Endothelial cell of umbilical vein (primary cell): ENCODE data around the gene BACH2. TPM values are rescaled to one million over a fixed set of nuclear protein-coding genes. Genes with fewer than 3 reads are reported as not detected.

Experiments used
- BruUV-seq: library from RNA; stranded (reverse); fragments of 400-500 nt; replicated peaks from 2 replicates; lab custom pipeline; 2021; lab: Mats Ljungman, UMichigan
- CTCF ChIA-PET: fragments of 300-600, 350-600 bp; sonication (Branson Sonifier 250); formaldehyde crosslinking; loops from one replicate; lab custom pipeline; 2021; ENCODE audit warnings: antibody characterized with exemption, inconsistent platforms; lab: Charles Lee
- POLR2A ChIA-PET: fragments of 300-600, 350-600 bp; sonication (Branson Sonifier 250); formaldehyde crosslinking; loops from one replicate; lab custom pipeline; 2021; ENCODE audit warnings: antibody characterized with exemption, inconsistent platforms; lab: Charles Lee
- DNase-seq: peaks from one replicate; pipeline ENCODE4 v3.0.0-alpha.2; 2011; ENCODE audit warnings: low read depth, low spot score
- FAIRE-seq: peaks from 2 replicates; lab custom pipeline; 2011; peaks lifted over from hg19 to GRCh38; lab: Jason Lieb, UNC
- H2AFZ ChIP-seq: 2 replicates; pipeline ENCODE4 v1.6.0; 2012; ENCODE audit warnings: low read depth, low read length, control low read depth, inconsistent platforms
- H3K27ac ChIP-seq: 2 replicates; pipeline ENCODE4 v1.5.1; 2011; ENCODE audit warnings: low read depth, mild to moderate bottlenecking, control low read depth, low read length, moderate library complexity; ENCODE audit not compliant: insufficient read depth
- H3K27me3 ChIP-seq, 2 experiments: 2 replicates each; pipeline versions ENCODE4 v1.6.0 to v1.6.1; 2011; ENCODE audit warnings: low read length in 2 of 2, mixed read lengths in 1 of 2; ENCODE audit not compliant: control insufficient read depth in 2 of 2, insufficient read depth in 2 of 2
- H3K36me3 ChIP-seq, 2 experiments: 2 replicates in 1 of 2; 3 replicates in 1 of 2; pipeline ENCODE4 v1.5.1; 2011; ENCODE audit warnings: low read length in 2 of 2, mild to moderate bottlenecking in 1 of 2, moderate library complexity in 1 of 2; ENCODE audit not compliant: control insufficient read depth in 2 of 2, insufficient read depth in 2 of 2; ENCODE audit errors: extremely low read depth in 1 of 2
- H3K4me1 ChIP-seq: 3 replicates; pipeline ENCODE4 v1.5.1; 2011; ENCODE audit warnings: mild to moderate bottlenecking, low read length; ENCODE audit not compliant: control insufficient read depth, insufficient read depth; ENCODE audit errors: extremely low read depth
- H3K4me2 ChIP-seq: 2 replicates; pipeline ENCODE4 v1.6.1; 2011; ENCODE audit warnings: low read length, control low read depth, mixed read lengths; ENCODE audit not compliant: insufficient read depth
- H3K4me3 ChIP-seq, 3 experiments: fragments of 200-600 bp in 1 of 3; sonication (generic), shearing (Covaris generic) in 1 of 3; replicated peaks in 1 of 3; 2 replicates each; pipeline ENCODE4 v1.5.1; 2011 to 2016; ENCODE audit warnings: control low read depth in 3 of 3, low read length in 3 of 3, mild to moderate bottlenecking in 2 of 3, inconsistent platforms in 1 of 3, low read depth in 1 of 3, moderate library complexity in 1 of 3; ENCODE audit not compliant: insufficient read depth in 1 of 3
- H3K79me2 ChIP-seq: 2 replicates; pipeline ENCODE4 v1.6.0; 2012; ENCODE audit warnings: low read length, inconsistent platforms; ENCODE audit not compliant: control insufficient read depth, insufficient read depth
- H3K9ac ChIP-seq: replicated peaks from 2 replicates; pipeline ENCODE3; 2011; ENCODE audit warnings: low read length, control low read depth; ENCODE audit not compliant: insufficient read depth; ENCODE audit errors: extremely low read depth
- H3K9me1 ChIP-seq: replicated peaks from 3 replicates; pipeline ENCODE4 v1.6.0; 2011; ENCODE audit warnings: mild to moderate bottlenecking, low read length; ENCODE audit not compliant: control insufficient read depth, insufficient read depth; ENCODE audit errors: extremely low read depth
- H3K9me3 ChIP-seq: replicated peaks from 2 replicates; pipeline ENCODE4 v1.5.1; 2012; ENCODE audit warnings: low read length, inconsistent platforms; ENCODE audit not compliant: control insufficient read depth, insufficient read depth
- H4K20me1 ChIP-seq: replicated peaks from 2 replicates; pipeline ENCODE3; 2011; ENCODE audit warnings: mild to moderate bottlenecking, low read length; ENCODE audit not compliant: control insufficient read depth, insufficient read depth; ENCODE audit errors: extremely low read depth
- EZH2 ChIP-seq: IDR thresholded peaks from 2 replicates; pipeline ENCODE4 v1.6.1; 2012; ENCODE audit warnings: borderline replicate concordance, low read depth, mild to moderate bottlenecking, moderate library complexity, low read length, inconsistent platforms; ENCODE audit not compliant: severe bottlenecking
- JUN ChIP-seq: IDR thresholded peaks from 2 replicates; pipeline ENCODE4 v1.6.1; 2011; ENCODE audit warnings: borderline replicate concordance, low read depth; ENCODE audit not compliant: insufficient read length, insufficient read depth
- MYC ChIP-seq: IDR thresholded peaks from one replicate; pipeline ENCODE4 v1.6.1; 2011; ENCODE audit warnings: mild to moderate bottlenecking, low read depth, low read length
- POLR2A ChIP-seq: IDR thresholded peaks from 2 replicates; pipeline ENCODE4 v1.6.1; 2012; ENCODE audit warnings: low read depth, mild to moderate bottlenecking, control low read depth, low read length
- dilution Hi-C: fragments of 300-500 bp; cut with MboI; formaldehyde crosslinking; loops from one replicate; pipeline ENCODE4 v1.15.0; 2019; ENCODE audit warnings: low sequenced_read_pairs; ENCODE audit not compliant: extremely low pct_ligation_motif_present
- intact Hi-C: fragments of 100-400 bp; cut with micrococcal nuclease; formaldehyde crosslinking; loops from one replicate; pipeline ENCODE4 v1.10.0; 2022
- polyA plus RNA-seq, 4 experiments: library from polyadenylated mRNA; depleted of rRNA in 3 of 4; stranded (reverse) in 3 of 4; unstranded in 1 of 4; fragments of >200 nt; gene quantifications; 2 replicates each; pipeline versions ENCODE4 v1.2.1 to v1.2.3, GENCODE V29; 2011 to 2012; ENCODE audit warnings: missing spikeins in 1 of 4
- total RNA-seq: library from RNA; stranded (reverse); gene quantifications from 2 replicates; pipeline ENCODE4 v1.2.3, GENCODE V29; 2021
- TF ChIP-seq, protein P1 (sequence below), 2 donors: IDR thresholded peaks; 1 replicate in 1 of 2; 2 replicates in 1 of 2; pipeline ENCODE4 v1.5.1; 2011; ENCODE audit warnings: low read length in 2 of 2, mild to moderate bottlenecking in 2 of 2, moderate library complexity in 2 of 2, control low read depth in 1 of 2, inconsistent platforms in 1 of 2, low read depth in 1 of 2; ENCODE audit not compliant: insufficient read depth in 1 of 2; ENCODE audit errors: extremely low read depth in 1 of 2

Gene BACH2
- total and polyA plus RNA-seq, 2 donors (not counting 3 experiments of a cell fraction or from before 2014, with no cell fraction given) = 1.7 to 5.6 TPM

DNA sequence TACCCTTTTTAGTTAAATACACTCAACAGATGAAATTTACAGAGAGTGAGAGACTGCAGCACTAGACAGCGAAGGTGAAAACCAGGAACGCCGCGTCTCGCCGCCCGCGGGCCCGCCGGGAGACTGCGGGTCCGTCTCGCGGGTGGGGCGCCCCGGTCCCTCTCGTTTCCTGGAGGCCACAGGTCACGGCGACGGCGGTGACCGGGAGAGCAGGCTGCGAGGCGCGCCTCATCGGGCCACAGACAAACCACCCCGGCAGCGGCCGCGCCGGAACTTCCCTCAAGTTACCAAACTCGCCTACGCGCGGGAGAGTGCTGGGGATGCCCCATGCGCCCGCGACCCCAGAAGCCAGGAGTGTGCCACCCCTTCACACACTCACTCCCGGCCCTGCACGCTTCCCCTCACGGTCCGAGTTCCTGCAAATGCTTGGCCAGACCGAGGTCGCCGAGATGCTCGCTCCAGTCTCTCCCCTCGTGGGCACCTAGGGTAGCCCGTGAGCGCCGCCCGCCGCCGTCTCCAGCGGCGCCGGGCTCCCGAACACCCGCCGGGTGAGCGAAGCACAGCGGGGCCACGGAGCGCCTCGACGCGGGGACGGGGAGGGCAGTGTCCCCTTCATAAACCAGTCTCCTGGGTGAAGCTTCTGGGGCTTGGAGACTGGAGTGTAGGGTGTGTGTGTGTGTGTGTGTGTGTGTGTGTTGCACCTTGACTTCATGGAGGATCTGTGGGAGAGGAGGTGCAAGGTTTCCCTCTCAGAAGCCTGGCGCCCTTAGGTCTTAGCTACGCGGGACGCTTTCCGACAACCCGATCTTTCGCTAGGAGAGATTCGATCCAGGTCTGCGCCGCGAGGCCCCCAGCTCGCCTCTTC, 1.4 kb downstream of the BACH2 start:
- no peak for FAIRE-seq
- intact Hi-C loops = no loop called here
- dilution Hi-C loops = no loop called here
- Histone ChIP-seq H3K36me3 (no peaks in the 10 kb centered on the region), H3K4me3 (peak overlapping the region; percentile 34 to 83 (median 57)), H3K27ac (no peak overlapping the region), H2AFZ (peak overlapping the region; percentile 85), H3K79me2 (no peaks in the 10 kb centered on the region), H4K20me1 (no peaks in the 10 kb centered on the region), H3K9me3 (no peaks in the 10 kb centered on the region), H3K27me3 (peaks cover 12 to 31% of the 10 kb centered on the region in 2 experiments), H3K9ac (peak overlapping the region; percentile 10), H3K4me2 (peak overlapping the region; percentile 55), H3K4me1 (peaks cover 9% of the 10 kb centered on the region), H3K9me1 (no peaks in the 10 kb centered on the region)
- no TSS peak for BruUV-seq
- TF ChIP-seq POLR2A = no peak
- TF ChIP-seq, protein P1, sequence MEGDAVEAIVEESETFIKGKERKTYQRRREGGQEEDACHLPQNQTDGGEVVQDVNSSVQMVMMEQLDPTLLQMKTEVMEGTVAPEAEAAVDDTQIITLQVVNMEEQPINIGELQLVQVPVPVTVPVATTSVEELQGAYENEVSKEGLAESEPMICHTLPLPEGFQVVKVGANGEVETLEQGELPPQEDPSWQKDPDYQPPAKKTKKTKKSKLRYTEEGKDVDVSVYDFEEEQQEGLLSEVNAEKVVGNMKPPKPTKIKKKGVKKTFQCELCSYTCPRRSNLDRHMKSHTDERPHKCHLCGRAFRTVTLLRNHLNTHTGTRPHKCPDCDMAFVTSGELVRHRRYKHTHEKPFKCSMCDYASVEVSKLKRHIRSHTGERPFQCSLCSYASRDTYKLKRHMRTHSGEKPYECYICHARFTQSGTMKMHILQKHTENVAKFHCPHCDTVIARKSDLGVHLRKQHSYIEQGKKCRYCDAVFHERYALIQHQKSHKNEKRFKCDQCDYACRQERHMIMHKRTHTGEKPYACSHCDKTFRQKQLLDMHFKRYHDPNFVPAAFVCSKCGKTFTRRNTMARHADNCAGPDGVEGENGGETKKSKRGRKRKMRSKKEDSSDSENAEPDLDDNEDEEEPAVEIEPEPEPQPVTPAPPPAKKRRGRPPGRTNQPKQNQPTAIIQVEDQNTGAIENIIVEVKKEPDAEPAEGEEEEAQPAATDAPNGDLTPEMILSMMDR (IDR thresholded peaks at IDR 0.05; ENCODE audit: extremely low read depth in 1 of 2, insufficient read depth in 1 of 2, low read depth in 1 of 2, low read length in 2 of 2) = peak; percentile 14 to 57
- peak; percentile 50 for TF ChIP-seq EZH2
- no peak for TF ChIP-seq JUN
- no peak for TF ChIP-seq MYC
- POLR2A ChIA-PET = interaction anchor here (0.8 kb wide), 1 partner anchor 10 kb away, joined by 3 read pairs; no protein-coding TSS in a partner anchor
- DNase-seq = peak; percentile 56
- CTCF ChIA-PET = interaction anchor here (0.9 to 4.2 kb wide), 6 partner anchors 10 to 466 kb away, joined by 3 to 27 read pairs (median 12); partner anchors contain the start of gene CASP8AP2
